Epidermal melanocyte (primary cell): ENCODE results near the gene PTPN2.

Experiments used
- DNase-seq: peaks from one replicate; pipeline ENCODE4 v3.0.0; 2011; ENCODE audit warnings: low spot score; ENCODE audit not compliant: insufficient read length

Gene PTPN2

GRCh38 chr18:12857991-12858544 lies 26.0 kb downstream of the PTPN2 start:
- DNase-seq: no peak

- DNase-seq: no peak
These were observed 26.7 kb downstream of the PTPN2 start for GRCh38 chr18:12857215-12857905.

DNA sequence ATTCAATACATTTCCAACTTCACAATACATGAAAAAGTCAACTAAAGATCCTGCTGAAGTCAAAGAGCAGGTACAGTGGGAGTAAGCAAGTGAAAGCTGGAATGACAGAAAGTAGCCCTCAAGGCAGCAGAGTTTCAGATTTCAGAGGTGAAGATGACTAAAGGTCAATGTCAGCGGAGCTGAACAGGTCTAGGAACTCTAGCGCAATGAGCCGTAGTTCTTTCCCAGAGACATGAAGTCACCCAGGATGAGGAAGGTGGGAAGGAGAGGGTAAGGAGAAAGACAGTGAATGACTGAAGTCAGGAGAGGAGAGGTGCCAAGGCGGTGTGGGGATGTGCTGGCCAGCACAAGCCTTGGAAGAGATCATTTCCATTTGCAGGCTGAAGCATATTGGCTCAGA lies 28.1 kb downstream of the PTPN2 start:
- no peak for DNase-seq

DNA sequence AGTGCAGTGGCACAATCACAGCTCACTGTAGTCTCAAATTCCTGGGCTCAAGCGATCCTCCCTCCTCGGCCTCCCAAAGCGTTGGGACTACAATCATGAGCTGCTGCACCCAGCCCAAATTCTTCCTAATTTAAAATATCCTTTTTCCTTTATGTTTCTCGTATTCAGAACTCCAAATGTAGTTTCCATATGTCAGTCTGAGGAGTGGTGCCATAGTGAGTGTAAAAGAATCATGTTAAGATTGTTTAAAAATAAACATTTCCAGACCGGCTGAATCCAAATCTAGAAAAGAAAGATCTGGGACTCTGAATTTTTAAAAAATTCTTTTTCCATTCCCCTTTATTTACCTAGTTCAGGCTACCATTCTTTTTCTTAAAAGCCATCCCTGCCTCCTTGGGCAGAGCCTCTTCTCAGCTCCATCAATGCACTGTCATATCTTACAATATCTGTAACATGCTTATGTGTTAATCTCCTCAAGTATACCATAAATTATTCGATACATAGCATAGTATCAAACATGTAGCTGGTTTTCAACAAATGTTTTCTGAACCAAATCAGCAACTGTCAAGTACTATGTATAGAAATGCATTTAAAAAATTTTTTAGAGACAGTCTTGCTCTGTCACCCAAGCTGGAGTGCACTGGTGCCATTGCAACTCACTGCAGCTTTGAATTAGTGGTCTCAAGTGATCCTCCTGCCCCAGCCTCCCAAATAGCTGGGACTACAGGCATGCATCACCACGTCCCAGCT lies 31.3 kb downstream of the PTPN2 start:
- no peak for DNase-seq

DNA sequence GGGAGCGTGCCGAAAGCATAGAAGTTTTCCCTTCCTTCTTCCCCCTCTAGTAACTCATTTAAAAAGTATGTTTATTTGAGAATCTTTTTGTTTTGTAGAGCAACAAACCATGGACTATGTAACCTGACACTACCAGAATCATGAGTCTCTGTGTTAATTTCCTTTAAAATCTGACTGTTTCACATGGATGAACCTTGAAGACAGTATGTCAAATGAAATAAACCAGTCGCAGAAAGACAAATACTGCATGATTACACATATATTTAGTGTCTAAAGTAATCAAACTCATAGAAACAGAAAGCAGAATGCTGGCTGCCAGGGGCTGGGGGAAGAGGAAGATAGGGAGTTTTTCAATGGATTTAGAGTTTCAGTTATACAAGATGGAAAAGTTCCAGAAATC lies 32.3 kb downstream of the PTPN2 start:
- no peak for DNase-seq

DNA sequence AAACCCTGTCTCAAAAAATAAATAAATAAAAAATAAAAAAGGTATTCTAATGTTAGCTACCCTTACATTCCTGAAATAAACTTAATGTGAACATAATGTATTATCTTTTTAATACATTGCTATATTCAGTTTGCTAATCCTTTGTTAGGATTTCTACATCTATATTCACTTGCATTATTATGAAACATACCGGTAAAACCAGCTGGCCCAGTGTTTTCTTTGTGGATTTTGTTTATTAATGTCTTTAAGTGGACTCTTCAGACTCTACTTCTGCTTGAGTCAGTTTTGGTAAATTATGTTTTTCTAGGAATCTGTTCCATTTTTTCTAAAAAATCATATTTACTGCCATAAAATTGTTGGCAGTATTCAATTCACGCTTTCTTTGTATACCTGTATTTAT lies 34.5 kb downstream of the PTPN2 start:
- no peak for DNase-seq

GRCh38 chr18:12848405-12848804 lies 35.6 kb downstream of the PTPN2 start:
- no peak for DNase-seq

GRCh38 chr18:12844391-12844790 lies 39.6 kb downstream of the PTPN2 start:
- DNase-seq: no peak

- no peak for DNase-seq
These were observed 40.4 kb downstream of the PTPN2 start for GRCh38 chr18:12843420-12844350.

DNA sequence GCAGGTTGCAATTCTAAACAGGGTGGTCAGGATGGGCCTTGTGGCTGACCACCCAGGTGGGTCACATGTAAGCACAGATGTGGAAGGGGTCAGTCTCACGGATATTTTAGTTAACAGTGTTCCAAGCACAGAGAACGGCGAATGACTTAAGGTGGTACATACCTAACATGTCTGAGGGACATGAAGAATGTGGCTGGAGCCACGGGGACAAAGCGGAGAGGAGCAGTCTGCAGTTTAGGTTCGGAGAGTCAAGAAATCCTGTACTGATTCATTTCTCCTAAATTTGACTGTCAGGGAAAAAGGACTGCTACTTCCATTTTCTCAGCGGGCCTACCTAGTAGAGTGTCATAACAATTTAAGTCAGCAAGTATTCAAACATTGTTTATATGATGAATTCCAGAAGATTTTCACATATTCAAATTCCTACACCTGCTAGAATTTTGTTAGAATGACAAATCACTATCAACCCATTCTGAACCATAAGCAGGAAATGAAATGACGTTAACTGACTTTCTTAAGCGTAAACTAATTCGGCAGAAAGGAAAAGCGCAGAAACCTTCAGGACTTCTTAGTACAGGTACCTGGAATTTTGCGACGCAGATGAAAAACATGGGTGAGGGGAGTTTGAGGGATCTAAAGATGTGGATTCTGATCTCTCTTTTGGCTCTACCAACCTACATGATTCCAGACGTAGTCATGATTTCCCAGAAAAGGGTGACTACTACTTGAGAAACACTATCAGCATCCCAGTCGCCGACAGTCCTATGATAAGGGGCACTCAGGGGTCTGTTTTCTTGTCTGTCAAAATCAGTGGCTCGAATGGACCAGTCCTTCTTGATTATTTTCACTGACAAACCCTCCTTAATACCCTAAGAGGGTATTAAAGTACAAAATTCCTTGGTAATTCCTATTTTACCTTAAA lies 41.3 kb downstream of the PTPN2 start:
- no peak for DNase-seq

DNA sequence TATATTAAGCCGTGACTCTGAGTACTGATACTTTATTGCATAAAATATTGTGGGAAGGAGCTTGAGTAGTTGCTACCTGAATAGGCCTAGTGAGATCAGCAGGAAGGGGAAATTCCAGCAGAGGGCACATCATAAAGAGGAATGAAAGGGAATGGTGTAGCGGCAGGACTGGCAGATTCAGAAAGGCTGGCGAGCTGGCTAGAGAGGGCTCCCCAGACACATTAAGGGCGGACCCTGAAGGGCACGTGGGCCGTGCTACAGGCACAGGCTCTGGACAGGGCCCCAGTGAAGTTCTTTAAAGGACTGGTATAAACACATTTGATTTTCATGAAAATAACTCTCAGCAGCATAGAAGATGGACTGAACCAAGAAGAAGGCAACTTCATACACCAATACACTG lies 43.0 kb downstream of the PTPN2 start:
- no peak for DNase-seq

GRCh38 chr18:12840382-12840781 lies 43.7 kb downstream of the PTPN2 start:
- DNase-seq: no peak

- no peak for DNase-seq
These were observed 44.4 kb downstream of the PTPN2 start for GRCh38 chr18:12839526-12840196.

DNA sequence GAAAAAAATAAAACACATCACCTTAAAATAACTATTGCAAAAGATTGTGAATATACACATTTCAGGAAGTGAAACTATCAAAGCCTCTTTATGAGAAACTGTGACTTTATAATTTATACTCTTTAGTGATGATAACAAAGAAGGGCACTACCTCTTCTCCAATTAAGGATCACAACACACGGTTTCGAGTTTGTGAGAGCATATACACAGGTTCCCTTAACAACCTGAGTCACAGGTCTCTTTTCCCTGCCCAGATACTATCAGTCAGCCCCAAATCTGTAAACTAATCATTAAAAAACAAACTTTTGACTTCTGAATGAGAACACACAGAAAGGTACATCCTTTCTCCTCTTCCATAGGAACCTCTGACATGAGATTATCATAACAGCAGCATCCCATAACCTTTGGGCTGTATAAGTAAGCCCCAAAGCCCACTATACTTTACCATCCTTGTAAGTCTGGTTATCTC lies 44.9 kb downstream of the PTPN2 start:
- DNase-seq: no peak

DNA sequence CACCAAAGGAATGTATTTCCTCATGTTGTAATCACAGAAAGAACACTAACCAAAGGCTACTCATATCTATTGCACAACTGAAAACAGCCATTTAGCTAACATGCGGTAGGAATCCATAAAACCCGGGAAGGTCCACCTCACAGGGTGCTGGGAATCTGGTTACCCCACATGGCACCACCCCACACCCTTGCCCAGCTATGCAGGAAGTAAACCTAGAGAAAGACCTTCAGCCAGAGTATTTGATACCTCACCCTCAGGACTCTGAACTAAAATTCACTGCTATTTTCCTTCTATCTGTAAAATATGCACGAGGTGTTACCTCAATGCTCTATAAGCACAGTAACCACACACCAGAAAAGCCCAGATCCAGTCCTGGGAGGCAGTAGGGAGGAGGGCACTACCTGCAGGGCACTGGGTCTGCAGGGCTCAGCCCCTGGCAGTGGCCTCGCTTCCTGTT lies 45.8 kb downstream of the PTPN2 start:
- peak; percentile 44 for DNase-seq

DNA sequence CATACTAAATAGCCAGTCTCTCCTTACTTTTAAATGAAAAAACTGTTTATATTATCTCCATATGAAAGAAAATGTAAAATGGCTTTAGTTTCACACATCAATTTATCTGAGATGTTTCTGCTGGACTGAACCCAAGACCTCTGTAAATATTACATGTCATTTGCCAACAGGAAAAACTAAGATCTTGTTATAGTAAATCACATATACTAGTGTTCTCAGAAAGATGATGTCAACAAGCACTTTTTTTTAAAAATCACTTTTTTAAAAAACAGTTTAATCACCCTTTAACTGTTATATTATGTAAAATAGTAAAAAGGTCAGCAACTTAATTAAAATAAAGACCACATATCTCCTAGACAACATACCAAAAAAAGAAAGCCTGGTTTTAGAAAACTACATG lies 46.3 kb downstream of the PTPN2 start:
- DNase-seq: no peak

- no peak for DNase-seq
These were observed 47.5 kb downstream of the PTPN2 start for GRCh38 chr18:12836551-12836950.

GRCh38 chr18:12828116-12829051 lies 55.7 kb downstream of the PTPN2 start:
- no peak for DNase-seq

DNA sequence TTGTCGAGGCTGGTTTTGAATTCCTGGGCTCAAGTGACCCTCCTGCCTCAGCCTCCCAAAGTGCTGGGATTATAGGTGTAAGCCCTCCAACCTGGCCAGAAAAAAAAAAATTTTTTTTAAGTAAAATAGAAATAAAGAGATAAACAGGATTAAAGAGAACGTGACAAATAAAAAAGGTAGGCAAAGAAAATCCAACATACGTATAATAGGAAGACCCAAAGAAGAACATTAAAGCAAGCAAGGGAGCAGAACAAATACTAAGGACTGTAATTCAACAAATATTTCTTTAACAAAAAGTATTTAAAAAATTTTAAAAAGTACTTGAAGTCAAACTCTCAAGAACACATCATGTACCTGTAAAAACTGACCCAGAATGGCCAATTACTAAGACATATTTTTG lies 56.4 kb downstream of the PTPN2 start:
- no peak for DNase-seq
